Activated CD8-positive, alpha-beta T cell treated with anti-CD3 and anti-CD28 coated beads for 36 hours (primary cell): ENCODE data around the gene GLI1. TPM values are rescaled to one million over a fixed set of nuclear protein-coding genes. Genes with fewer than 3 reads are reported as not detected.

Source experiments
- ATAC-seq: fragments of 200-7000 bp; cut with Tn5 transposase; one replicate; pipeline ENCODE4 v1.10.0; 2021; ENCODE audit warnings: mild to moderate bottlenecking, moderate library complexity
- CTCF ChIA-PET: fragments of 350-600 bp; sonication (Branson Sonifier 250); formaldehyde crosslinking; loops from one replicate; lab custom pipeline; 2021; ENCODE audit warnings: antibody characterized with exemption; lab: Charles Lee
- POLR2A ChIA-PET: fragments of 350-600 bp; sonication (Branson Sonifier 250); formaldehyde crosslinking; loops from one replicate; lab custom pipeline; 2021; ENCODE audit warnings: antibody characterized with exemption; lab: Charles Lee
- DNase-seq: peaks from one replicate; pipeline ENCODE4 v3.0.0-alpha.2; 2020
- H3K27ac Mint-ChIP-seq: one replicate; pipeline ENCODE4 v1.8.0; 2021; ENCODE audit warnings: mild to moderate bottlenecking, mixed read lengths
- H3K27me3 Mint-ChIP-seq: one replicate; pipeline ENCODE4 v1.8.0; 2021; ENCODE audit warnings: mixed read lengths
- H3K36me3 Mint-ChIP-seq: one replicate; pipeline ENCODE4 v1.8.0; 2021; ENCODE audit warnings: low read depth, mixed read lengths
- H3K4me1 Mint-ChIP-seq: one replicate; pipeline ENCODE4 v1.8.0; 2021; ENCODE audit warnings: low read depth, mixed read lengths
- H3K4me3 Mint-ChIP-seq: one replicate; pipeline ENCODE4 v1.8.0; 2021; ENCODE audit warnings: mild to moderate bottlenecking, moderate library complexity, mixed read lengths
- H3K9me3 Mint-ChIP-seq: one replicate; pipeline ENCODE4 v1.8.0; 2021; ENCODE audit warnings: mixed read lengths
- intact Hi-C: fragments of 100-400 bp; cut with micrococcal nuclease; formaldehyde crosslinking; loops from one replicate; pipeline ENCODE4 v1.10.0; 2022
- total RNA-seq, 2 experiments: library from RNA; stranded (reverse); gene quantifications; one replicate each; pipeline ENCODE4 v1.2.3, GENCODE V29; 2021
- TF ChIP-seq, protein P1 (sequence below): fragments of 200-600 bp; IDR thresholded peaks from one replicate; pipeline ENCODE4 v1.8.0; 2022; ENCODE audit warnings: antibody characterized with exemption, mild to moderate bottlenecking

The GLI1 gene
- total RNA-seq, 2 experiments from 2014 or later: 0.20 to 0.83 TPM

- peaks cover 30% of the 10 kb centered on the region for H3K4me1 Mint-ChIP-seq
- ATAC-seq (no peak), DNase-seq (no peak)
- H3K27me3 Mint-ChIP-seq: peaks cover 4% of the 10 kb centered on the region
- TF ChIP-seq, protein P1, sequence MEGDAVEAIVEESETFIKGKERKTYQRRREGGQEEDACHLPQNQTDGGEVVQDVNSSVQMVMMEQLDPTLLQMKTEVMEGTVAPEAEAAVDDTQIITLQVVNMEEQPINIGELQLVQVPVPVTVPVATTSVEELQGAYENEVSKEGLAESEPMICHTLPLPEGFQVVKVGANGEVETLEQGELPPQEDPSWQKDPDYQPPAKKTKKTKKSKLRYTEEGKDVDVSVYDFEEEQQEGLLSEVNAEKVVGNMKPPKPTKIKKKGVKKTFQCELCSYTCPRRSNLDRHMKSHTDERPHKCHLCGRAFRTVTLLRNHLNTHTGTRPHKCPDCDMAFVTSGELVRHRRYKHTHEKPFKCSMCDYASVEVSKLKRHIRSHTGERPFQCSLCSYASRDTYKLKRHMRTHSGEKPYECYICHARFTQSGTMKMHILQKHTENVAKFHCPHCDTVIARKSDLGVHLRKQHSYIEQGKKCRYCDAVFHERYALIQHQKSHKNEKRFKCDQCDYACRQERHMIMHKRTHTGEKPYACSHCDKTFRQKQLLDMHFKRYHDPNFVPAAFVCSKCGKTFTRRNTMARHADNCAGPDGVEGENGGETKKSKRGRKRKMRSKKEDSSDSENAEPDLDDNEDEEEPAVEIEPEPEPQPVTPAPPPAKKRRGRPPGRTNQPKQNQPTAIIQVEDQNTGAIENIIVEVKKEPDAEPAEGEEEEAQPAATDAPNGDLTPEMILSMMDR: no peak
- no peak overlapping the region for H3K4me3 Mint-ChIP-seq
- CTCF ChIA-PET: interaction anchor here (0.8 to 1.7 kb wide), 5 partner anchors 9 to 221 kb away, joined by 3 to 6 read pairs (median 5); no protein-coding TSS in a partner anchor
- H3K9me3 Mint-ChIP-seq: no peaks in the 10 kb centered on the region
- intact Hi-C loops: no loop called here
- no peak overlapping the region for H3K27ac Mint-ChIP-seq
- POLR2A ChIA-PET: interaction anchor here (3.0 kb wide), 1 partner anchor 11 kb away, joined by 31 read pairs; no protein-coding TSS in a partner anchor
- H3K36me3 Mint-ChIP-seq: peaks cover 18% of the 10 kb centered on the region
Measured at GRCh38 chr12:57464569-57464968, 5.0 kb downstream of the GLI1 start.

- ATAC-seq (no peak), DNase-seq (no peak)
- Mint-ChIP-seq H3K27ac (no peak overlapping the region), H3K27me3 (peaks cover 4% of the 10 kb centered on the region), H3K4me3 (no peak overlapping the region), H3K36me3 (peaks cover 21% of the 10 kb centered on the region), H3K9me3 (no peaks in the 10 kb centered on the region), H3K4me1 (peaks cover 27% of the 10 kb centered on the region)
- ChIA-PET CTCF (interaction anchor here (1.1 to 2.1 kb wide), 6 partner anchors 9 to 251 kb away, joined by 3 to 15 read pairs (median 5); partner anchors contain the start of genes ARHGAP9 and INHBE), POLR2A (interaction anchor here (0.6 to 3.0 kb wide), 2 partner anchors 10 to 75 kb away, joined by 3 to 31 read pairs; no protein-coding TSS in a partner anchor)
- TF ChIP-seq, protein P1: no peak
- intact Hi-C loops: no loop called here
Measured at GRCh38 chr12:57465030-57465746, 5.6 kb downstream of the GLI1 start.

GRCh38 chr12:57465747-57466505 is 6.3 kb downstream of the GLI1 start:
- no peaks in the 10 kb centered on the region for H3K27me3 Mint-ChIP-seq
- POLR2A ChIA-PET: interaction anchor here (0.6 to 3.0 kb wide), 2 partner anchors 9 to 31 kb away, joined by 3 to 31 read pairs; no protein-coding TSS in a partner anchor
- intact Hi-C loops: no loop called here
- no peak overlapping the region for H3K27ac Mint-ChIP-seq
- TF ChIP-seq, protein P1: no peak
- CTCF ChIA-PET: interaction anchor here (1.1 to 2.1 kb wide), 5 partner anchors 8 to 252 kb away, joined by 3 to 15 read pairs (median 6); partner anchors contain the start of genes ARHGAP9 and INHBE
- H3K4me3 Mint-ChIP-seq: no peak overlapping the region
- H3K36me3 Mint-ChIP-seq: peaks cover 21% of the 10 kb centered on the region
- DNase-seq: no peak
- no peaks in the 10 kb centered on the region for H3K9me3 Mint-ChIP-seq
- ATAC-seq: no peak
- peaks cover 22% of the 10 kb centered on the region for H3K4me1 Mint-ChIP-seq

- DNase-seq: no peak
- intact Hi-C loops: no loop called here
- Mint-ChIP-seq H3K4me3 (no peak overlapping the region), H3K27me3 (no peaks in the 10 kb centered on the region), H3K9me3 (no peaks in the 10 kb centered on the region), H3K36me3 (peaks cover 21% of the 10 kb centered on the region), H3K27ac (no peak overlapping the region), H3K4me1 (peaks cover 22% of the 10 kb centered on the region)
- ATAC-seq: no peak
- CTCF ChIA-PET: interaction anchor here (1.7 kb wide), 1 partner anchor 10 kb away, joined by 3 read pairs; no protein-coding TSS in a partner anchor
- TF ChIP-seq, protein P1: no peak
- POLR2A ChIA-PET: interaction anchor here (0.7 to 3.0 kb wide), 3 partner anchors 8 to 742 kb away, joined by 3 to 31 read pairs (median 3); no protein-coding TSS in a partner anchor
Measured at GRCh38 chr12:57467212-57467874, 7.8 kb downstream of the GLI1 start.
